ENCODE measurements around the gene USP16. TPM values are rescaled to one million over a fixed set of nuclear protein-coding genes. Genes with fewer than 3 reads are reported as not detected.
"Not testable (repeated sequence)": the region's sequence is repeated elsewhere in the genome, so short reads cannot be mapped to it uniquely, and the experiment has no call there.

Gene USP16
- polyA plus RNA-seq (2013, experiment 1 of 2): 18.1 TPM
- 17.7 TPM for polyA plus RNA-seq (2013, experiment 2 of 2)

DNA sequence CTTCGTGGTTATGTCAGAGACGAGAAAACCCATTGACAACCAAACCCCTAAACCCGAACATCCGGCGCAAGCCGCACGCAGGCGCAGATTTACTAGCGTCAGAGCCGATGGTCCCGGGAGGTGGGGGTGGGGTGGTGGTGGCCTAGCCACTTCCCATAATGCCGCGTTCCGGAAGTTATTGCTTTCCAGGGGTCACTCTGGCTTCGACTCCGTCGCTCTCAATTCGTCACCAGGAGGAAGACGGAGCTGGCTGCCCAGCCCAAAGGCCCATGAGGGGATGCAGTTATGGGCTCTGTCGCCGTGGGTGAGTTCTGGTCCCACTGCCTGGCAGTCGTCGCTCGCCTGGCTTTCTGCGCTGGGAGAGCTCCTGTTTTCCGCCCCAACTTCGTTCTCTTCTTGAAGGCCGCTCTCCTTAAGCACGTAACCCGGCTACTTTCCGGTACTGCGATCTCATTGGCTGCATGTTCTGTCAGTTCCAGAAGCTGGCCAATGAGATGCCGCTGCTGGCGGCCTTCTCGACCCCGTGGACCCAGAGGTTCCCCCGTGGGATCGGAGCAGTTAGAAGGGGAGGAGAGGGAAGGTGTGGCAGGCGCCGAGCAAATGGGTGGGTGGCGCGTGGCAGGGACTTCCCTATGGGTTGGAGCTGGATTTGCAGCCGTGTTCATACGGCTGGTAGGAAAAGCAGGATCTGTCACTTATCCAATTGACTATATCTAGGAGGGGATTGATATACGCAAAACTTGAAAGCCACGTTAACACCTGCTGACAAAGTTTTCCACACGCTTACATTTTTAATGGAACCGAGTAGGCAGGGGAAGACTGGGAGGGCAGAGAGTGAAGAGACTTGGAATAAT lies at the start of gene USP16:
USP16 (plus strand) TSS at position 195 of the 854 bp plus-strand sequence. CDS start 3,246 bp downstream, outside the sequence.
- peaks cover 15% of the 10 kb centered on the region for H3K36me3 ChIP-seq (ENCODE audit: insufficient read depth, low read length)
- H3K4me1 ChIP-seq (ENCODE audit: insufficient read depth, low read length): peaks cover 4% of the 10 kb centered on the region; the same call in 1 of the 2 replicates
- H3K9ac ChIP-seq (ENCODE audit: low read depth, low read length): peak within 1 kb of the TSS; percentile 97
- under 1% methylated on average over 40 of the region's 48 CpGs for WGBS
- H3K9me3 ChIP-seq (ENCODE audit: insufficient read depth, low read depth, low read length): no peaks in the 10 kb centered on the region
- no peaks in the 10 kb centered on the region for H3K27me3 ChIP-seq (ENCODE audit: insufficient read depth, low read length)
- H3K4me3 ChIP-seq (ENCODE audit: low read length): peak within 1 kb of the TSS; percentile 93
- peak within 1 kb of the TSS; percentile 90 for H3K27ac ChIP-seq (ENCODE audit: low read depth, low read length)

DNA sequence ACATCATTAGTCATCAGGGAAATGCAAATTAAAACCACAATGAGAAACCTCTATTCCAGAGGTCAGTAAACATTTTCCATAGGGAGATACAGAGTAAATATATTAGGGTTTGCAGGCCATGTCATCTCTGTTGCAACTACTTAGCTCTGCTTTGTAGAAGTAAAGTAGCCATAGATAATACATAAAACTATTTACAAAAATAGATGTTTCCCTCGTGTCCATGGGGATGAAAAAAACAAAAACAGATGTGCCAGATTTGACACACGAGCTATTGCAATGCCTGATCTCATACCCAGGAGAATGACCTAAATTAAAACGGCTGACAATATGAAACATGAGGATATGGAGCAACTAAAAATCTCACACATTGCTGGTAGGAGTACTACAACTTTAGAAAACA lies 49.1 kb upstream of the USP16 start:
- 96% methylated on average over 3 of the region's 3 CpGs for WGBS
- H3K27ac ChIP-seq (ENCODE audit: low read depth, low read length): no peak overlapping the region

DNA sequence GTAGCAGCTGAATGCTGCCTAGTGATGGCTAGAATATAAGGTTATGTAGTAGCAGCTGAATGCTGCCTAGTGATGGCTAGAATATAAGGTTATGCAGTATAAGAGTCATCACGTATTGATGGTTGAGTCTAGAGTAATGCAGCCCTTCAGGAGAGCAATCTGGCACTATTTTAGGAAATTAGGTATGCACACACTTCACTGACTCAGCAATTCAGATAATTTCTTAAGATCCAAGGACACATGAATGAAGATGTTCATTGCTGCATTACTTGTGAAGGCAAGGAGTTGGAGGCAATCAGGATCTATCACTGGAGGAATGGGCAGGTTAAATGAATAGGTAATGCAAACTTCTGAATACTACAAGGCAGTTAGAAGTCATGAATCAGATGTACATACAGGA lies 45.4 kb upstream of the USP16 start:
- 97% methylated on average over 1 of the region's 1 CpG for WGBS
- Histone ChIP-seq H3K9ac (ENCODE audit: low read depth, low read length) (no peak overlapping the region), H3K9me3 (ENCODE audit: insufficient read depth, low read depth, low read length) (no peaks in the 10 kb centered on the region), H3K4me3 (ENCODE audit: low read length) (no peak overlapping the region), H3K27me3 (ENCODE audit: insufficient read depth, low read length) (no peaks in the 10 kb centered on the region), H3K27ac (ENCODE audit: low read depth, low read length) (no peak overlapping the region), H3K36me3 (ENCODE audit: insufficient read depth, low read length) (peaks cover 79% of the 10 kb centered on the region), H3K4me1 (ENCODE audit: insufficient read depth, low read length) (no peaks in the 10 kb centered on the region)

More for the DNA sequence above, 49.1 kb upstream of the USP16 start:
- H3K36me3 ChIP-seq (ENCODE audit: insufficient read depth, low read length): peaks cover 60% of the 10 kb centered on the region
- H3K9me3 ChIP-seq (ENCODE audit: insufficient read depth, low read depth, low read length): no peaks in the 10 kb centered on the region
- H3K27me3 ChIP-seq (ENCODE audit: insufficient read depth, low read length): no peaks in the 10 kb centered on the region
- H3K4me1 ChIP-seq (ENCODE audit: insufficient read depth, low read length): peaks cover 12% of the 10 kb centered on the region; the same call in 1 of the 2 replicates
- H3K9ac ChIP-seq (ENCODE audit: low read depth, low read length): no peak overlapping the region
- H3K4me3 ChIP-seq (ENCODE audit: low read length): no peak overlapping the region

DNA sequence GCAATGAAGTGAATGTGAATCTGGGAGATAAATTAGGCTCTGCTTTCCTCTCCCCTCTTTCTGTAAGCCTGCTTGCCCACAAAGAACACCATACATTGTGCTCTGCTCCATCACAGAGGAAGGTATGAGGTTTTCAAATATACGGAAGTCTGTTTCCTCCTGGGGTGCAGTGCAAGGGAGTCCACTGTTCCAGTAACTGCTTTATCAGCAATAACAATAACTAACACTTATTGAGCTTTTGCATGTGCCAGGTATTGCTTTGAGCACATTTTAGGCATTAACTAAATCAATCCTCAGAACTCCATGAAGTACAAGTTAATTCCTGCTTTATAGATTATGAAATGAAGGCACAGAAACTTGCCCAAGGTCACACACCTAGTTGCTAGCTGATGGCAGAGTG lies 41.8 kb upstream of the USP16 start:
- no peak overlapping the region for H3K27ac ChIP-seq (ENCODE audit: low read depth, low read length)
- no peak overlapping the region for H3K4me3 ChIP-seq (ENCODE audit: low read length)
- no peak overlapping the region for H3K9ac ChIP-seq (ENCODE audit: low read depth, low read length)
- no peaks in the 10 kb centered on the region for H3K9me3 ChIP-seq (ENCODE audit: insufficient read depth, low read depth, low read length)
- WGBS: 100% methylated on average over 1 of the region's 1 CpG
- H3K27me3 ChIP-seq (ENCODE audit: insufficient read depth, low read length): no peaks in the 10 kb centered on the region
- no peaks in the 10 kb centered on the region for H3K4me1 ChIP-seq (ENCODE audit: insufficient read depth, low read length)
- peaks cover 83% of the 10 kb centered on the region for H3K36me3 ChIP-seq (ENCODE audit: insufficient read depth, low read length)

DNA sequence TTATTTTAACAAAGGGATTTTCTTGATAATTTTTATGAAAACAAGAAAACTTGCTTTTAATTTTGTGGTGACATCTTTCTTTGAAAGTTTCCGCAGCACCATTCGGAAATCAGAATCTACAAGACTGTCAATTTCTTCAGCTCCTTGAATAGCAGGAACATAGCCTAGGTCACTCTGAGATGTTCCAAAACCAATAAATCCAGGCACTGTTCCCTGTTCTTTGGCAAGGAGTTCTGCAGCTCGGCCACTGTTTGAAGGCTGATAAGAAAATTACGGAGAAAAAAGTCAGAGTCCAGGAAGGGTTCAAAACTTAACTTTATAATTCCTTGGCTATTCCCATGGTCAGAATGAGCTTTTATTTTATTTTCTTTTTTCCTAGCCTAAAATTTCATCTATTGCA lies 37.8 kb upstream of the USP16 start:
- Histone ChIP-seq H3K36me3 (ENCODE audit: insufficient read depth, low read length) (peaks cover 49% of the 10 kb centered on the region), H3K4me3 (ENCODE audit: low read length) (no peak overlapping the region), H3K9ac (ENCODE audit: low read depth, low read length) (no peak overlapping the region), H3K27me3 (ENCODE audit: insufficient read depth, low read length) (no peaks in the 10 kb centered on the region), H3K27ac (ENCODE audit: low read depth, low read length) (no peak overlapping the region), H3K4me1 (ENCODE audit: insufficient read depth, low read length) (no peaks in the 10 kb centered on the region; the same call in 1 of the 2 replicates), H3K9me3 (ENCODE audit: insufficient read depth, low read depth, low read length) (no peaks in the 10 kb centered on the region)
- WGBS: 94% methylated on average over 4 of the region's 4 CpGs

DNA sequence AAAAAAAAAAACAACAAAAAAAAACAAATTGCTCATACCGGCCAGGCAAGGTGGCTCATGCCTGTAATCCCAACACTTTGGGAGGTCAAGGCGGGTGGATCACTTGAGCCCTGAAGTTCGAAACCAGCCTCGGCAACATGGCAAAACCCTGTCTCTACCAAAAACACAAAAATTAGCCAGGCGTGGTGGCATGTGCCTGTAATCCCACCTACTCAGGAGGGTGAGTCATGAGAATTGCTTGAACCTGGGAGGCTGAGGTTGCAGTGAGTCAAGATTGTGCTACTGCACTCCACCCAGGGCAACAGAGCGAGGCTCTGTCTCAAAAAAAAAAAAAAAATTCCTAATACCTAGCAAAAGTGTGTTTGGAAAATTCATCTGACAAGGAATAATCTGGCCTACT lies 36.3 kb upstream of the USP16 start:
- not testable (repeated sequence) for H3K4me1 ChIP-seq (ENCODE audit: insufficient read depth, low read length); H3K27me3 ChIP-seq (ENCODE audit: insufficient read depth, low read length); H3K9ac ChIP-seq (ENCODE audit: low read depth, low read length); H3K9me3 ChIP-seq (ENCODE audit: insufficient read depth, low read depth, low read length); H3K4me3 ChIP-seq (ENCODE audit: low read length); H3K27ac ChIP-seq (ENCODE audit: low read depth, low read length)
- 93% methylated on average over 5 of the region's 6 CpGs for WGBS
- H3K36me3 ChIP-seq (ENCODE audit: insufficient read depth, low read length): peaks cover 34% of the 10 kb centered on the region

DNA sequence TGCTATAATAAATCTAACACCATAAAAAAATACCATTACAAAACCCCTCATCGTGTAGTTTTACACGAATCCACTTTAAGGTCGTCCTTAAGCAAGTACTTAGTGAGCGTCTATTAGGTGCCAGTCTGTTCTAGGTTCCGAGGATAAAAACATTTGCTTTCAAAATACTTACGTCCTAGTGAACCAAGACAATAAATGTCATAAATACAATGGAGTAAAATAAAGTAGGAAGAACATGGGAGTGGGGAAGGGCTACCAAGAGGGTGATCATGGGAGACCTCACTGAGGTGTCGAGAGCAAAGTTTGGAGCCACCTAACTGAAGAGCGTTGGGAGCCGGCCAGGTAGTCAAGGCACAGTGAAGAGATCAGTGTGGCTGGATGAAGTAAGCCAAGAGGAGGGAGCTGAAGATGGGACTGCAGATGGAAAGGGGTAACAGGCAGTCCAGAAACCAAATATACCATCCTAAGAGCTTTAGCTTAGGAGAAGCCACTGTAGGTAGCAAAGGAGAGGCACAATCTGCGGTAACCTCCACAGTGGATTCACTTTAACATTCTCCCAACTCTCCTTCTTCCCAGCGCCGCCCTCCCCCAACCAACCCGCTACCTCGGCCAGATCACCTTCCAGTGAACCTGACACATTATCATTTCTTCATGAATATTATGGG lies 32.5 kb upstream of the USP16 start:
- Histone ChIP-seq H3K27me3 (ENCODE audit: insufficient read depth, low read length) (no peaks in the 10 kb centered on the region), H3K9ac (ENCODE audit: low read depth, low read length) (peak overlapping the region; percentile 78), H3K4me3 (ENCODE audit: low read length) (peak overlapping the region; percentile 94), H3K9me3 (ENCODE audit: insufficient read depth, low read depth, low read length) (no peaks in the 10 kb centered on the region), H3K4me1 (ENCODE audit: insufficient read depth, low read length) (peaks cover 5% of the 10 kb centered on the region; the same call in 1 of the 2 replicates), H3K36me3 (ENCODE audit: insufficient read depth, low read length) (no peaks in the 10 kb centered on the region), H3K27ac (ENCODE audit: low read depth, low read length) (peak overlapping the region; percentile 62; the same call in 1 of the 2 replicates)
- WGBS: 20% methylated on average over 10 of the region's 14 CpGs

DNA sequence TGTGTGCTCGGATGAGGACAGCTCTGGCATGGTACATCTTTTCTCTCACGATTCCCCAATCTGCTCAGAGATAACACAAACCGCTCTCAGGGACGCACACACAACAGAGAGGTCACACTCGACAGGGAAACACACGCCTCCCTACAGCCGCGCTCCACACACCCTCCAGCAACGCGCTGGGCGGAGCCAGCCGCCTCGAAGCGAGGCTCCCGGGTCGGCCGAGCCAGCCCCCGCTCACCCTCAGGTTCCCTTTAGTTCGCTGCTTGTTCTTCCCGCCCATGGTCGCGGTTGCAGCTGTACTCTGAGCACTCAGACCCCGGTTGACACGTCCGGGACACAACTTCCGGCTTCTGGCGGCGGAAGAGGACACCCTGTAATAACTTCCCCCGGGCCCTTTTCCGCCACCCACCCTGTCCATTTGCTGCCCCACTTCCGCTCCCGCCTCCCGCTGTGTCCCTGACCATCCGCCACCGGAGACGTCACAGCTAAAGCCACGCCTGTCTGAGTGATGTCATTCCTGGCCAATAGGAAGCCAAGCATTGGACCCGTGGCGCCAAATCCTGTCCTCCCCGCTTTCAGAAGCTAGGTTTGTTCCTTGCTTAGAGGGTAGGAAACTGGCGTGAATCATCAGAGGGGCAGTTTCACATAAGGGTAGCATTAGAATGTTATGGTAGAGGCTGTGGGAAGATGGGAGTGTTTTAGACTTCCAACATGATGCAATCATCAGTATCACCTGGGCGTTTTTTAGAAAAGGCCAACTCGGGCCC lies 31.8 kb upstream of the USP16 start, which contains the start of gene LTN1:
LTN1 (minus strand) TSS at position 352 of the 767 bp plus-strand sequence; CDS start at position 280, 72 bp downstream.
- H3K27ac ChIP-seq (ENCODE audit: low read depth, low read length): peak within 1 kb of the TSS; percentile 87
- H3K36me3 ChIP-seq (ENCODE audit: insufficient read depth, low read length): no peaks in the 10 kb centered on the region
- peaks cover 5% of the 10 kb centered on the region; the same call in 1 of the 2 replicates for H3K4me1 ChIP-seq (ENCODE audit: insufficient read depth, low read length)
- peak within 1 kb of the TSS; percentile 78 for H3K9ac ChIP-seq (ENCODE audit: low read depth, low read length)
- peak within 1 kb of the TSS; percentile 94 for H3K4me3 ChIP-seq (ENCODE audit: low read length)
- H3K27me3 ChIP-seq (ENCODE audit: insufficient read depth, low read length): no peaks in the 10 kb centered on the region
- H3K9me3 ChIP-seq (ENCODE audit: insufficient read depth, low read depth, low read length): no peaks in the 10 kb centered on the region
- 2% methylated on average over 43 of the region's 43 CpGs for WGBS

DNA sequence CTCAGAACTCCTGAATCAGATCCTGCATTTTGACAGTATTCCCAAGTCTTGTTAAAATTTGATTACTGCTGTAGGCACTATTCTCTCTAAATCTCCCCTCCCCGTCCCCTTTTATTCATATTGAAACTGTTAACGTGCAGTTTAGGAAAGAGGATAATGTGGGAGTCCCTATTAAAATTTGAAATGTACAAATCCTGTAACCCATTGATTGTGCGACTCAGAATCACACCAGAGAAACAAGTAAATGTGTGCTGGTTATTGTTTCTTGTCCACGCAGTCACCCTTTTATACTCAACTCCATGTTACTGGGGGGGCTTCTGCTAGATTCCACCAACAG lies 31.2 kb upstream of the USP16 start:
- Histone ChIP-seq H3K27ac (ENCODE audit: low read depth, low read length) (peak overlapping the region; percentile 87), H3K27me3 (ENCODE audit: insufficient read depth, low read length) (no peaks in the 10 kb centered on the region), H3K36me3 (ENCODE audit: insufficient read depth, low read length) (no peaks in the 10 kb centered on the region), H3K4me1 (ENCODE audit: insufficient read depth, low read length) (peaks cover 5% of the 10 kb centered on the region; the same call in 1 of the 2 replicates), H3K9ac (ENCODE audit: low read depth, low read length) (peak overlapping the region; percentile 73), H3K4me3 (ENCODE audit: low read length) (peak overlapping the region; percentile 94), H3K9me3 (ENCODE audit: insufficient read depth, low read depth, low read length) (no peaks in the 10 kb centered on the region)
- 83% methylated on average over 3 of the region's 4 CpGs for WGBS

DNA sequence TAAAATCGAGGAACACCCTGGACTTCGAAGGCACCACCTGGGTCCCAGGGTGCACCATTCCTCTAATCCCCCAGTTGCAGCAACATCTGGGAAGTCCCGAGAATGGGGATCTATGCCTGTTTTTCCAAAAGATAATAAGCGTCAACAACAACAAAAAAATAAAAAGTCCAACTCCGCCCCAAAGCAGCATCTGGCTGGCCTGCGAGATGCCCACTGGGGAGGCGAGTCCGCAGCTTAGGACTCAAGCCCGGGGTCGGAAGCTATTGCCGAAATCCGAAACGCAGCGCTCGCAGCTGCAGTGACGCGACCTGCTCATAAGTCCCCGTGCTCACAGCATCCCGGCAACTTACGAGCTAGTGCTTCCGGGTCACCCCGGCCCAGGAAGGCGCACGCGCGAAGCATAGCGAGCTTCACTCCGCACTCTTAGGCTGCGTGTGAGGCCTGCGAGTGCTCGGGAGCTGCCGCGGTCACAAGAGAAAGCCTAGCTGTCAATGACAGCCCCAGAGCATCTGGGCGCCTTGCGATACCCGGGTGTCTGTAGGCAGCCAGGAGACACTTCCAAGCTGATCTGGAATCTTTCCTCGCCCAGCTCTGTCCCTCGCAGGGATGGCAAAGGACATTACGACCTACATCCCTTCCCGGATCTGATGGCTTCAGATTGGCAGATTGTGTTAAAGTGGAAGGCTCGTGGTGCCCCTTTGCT lies 21.9 kb upstream of the USP16 start:
- 3% methylated on average over 41 of the region's 41 CpGs for WGBS
- H3K36me3 ChIP-seq (ENCODE audit: insufficient read depth, low read length): no peaks in the 10 kb centered on the region
- H3K4me1 ChIP-seq (ENCODE audit: insufficient read depth, low read length): no peaks in the 10 kb centered on the region
- no peaks in the 10 kb centered on the region for H3K9me3 ChIP-seq (ENCODE audit: insufficient read depth, low read depth, low read length)
- H3K27ac ChIP-seq (ENCODE audit: low read depth, low read length): peak overlapping the region; percentile 79
- H3K9ac ChIP-seq (ENCODE audit: low read depth, low read length): peak overlapping the region; percentile 85
- H3K4me3 ChIP-seq (ENCODE audit: low read length): peak overlapping the region; percentile 82
- no peaks in the 10 kb centered on the region for H3K27me3 ChIP-seq (ENCODE audit: insufficient read depth, low read length)
